Stimulated activated CD4-positive, alpha-beta T cell treated with anti-CD3 and anti-CD28 coated beads, Interleukin-15, amount 100 ng/mL, for 1 hour (primary cell): ENCODE measurements around the gene RER1.
A peak's percentile ranks its signal among the peaks of the same experiment; 100 is the strongest.

Source experiments
- DNase-seq, 2 donors: peaks; one replicate each; pipeline ENCODE4 v3.0.0-alpha.2; 2020; ENCODE audit warnings: low read depth in 1 of 2, low spot score in 1 of 2

Gene RER1

GRCh38 chr1:2391041-2391930 is at the start of gene RER1, which contains the start of gene MORN1:
RER1 (plus strand) TSS chr1:2391841; CDS start chr1:2395791, 3,950 bp downstream.
MORN1 (minus strand) TSS chr1:2391554; CDS start chr1:2391533, 21 bp downstream.
- peak; percentile 97 to 99 for DNase-seq

- no peak for DNase-seq
Measured at GRCh38 chr1:2342384-2343022, 49.1 kb upstream of the RER1 start.

- no peak for DNase-seq
Measured at GRCh38 chr1:2343023-2343935, 48.4 kb upstream of the RER1 start.

- DNase-seq = no peak
Measured at GRCh38 chr1:2344121-2344681, 47.4 kb upstream of the RER1 start.

GRCh38 chr1:2344744-2345296 is 46.8 kb upstream of the RER1 start:
- DNase-seq = no peak

GRCh38 chr1:2345297-2346075 is 46.2 kb upstream of the RER1 start:
- DNase-seq = no peak

- DNase-seq = no peak
Measured at GRCh38 chr1:2346691-2347408, 44.8 kb upstream of the RER1 start.

- no peak for DNase-seq
Measured at GRCh38 chr1:2347409-2347785, 44.2 kb upstream of the RER1 start.

- DNase-seq = no peak
Measured at GRCh38 chr1:2347896-2348295, 43.7 kb upstream of the RER1 start.

- no peak for DNase-seq
Measured at GRCh38 chr1:2348346-2349325, 43.0 kb upstream of the RER1 start.

GRCh38 chr1:2349806-2350205 is 41.8 kb upstream of the RER1 start:
- no peak for DNase-seq

- no peak for DNase-seq
Measured at GRCh38 chr1:2350501-2350900, 41.1 kb upstream of the RER1 start.

GRCh38 chr1:2350911-2351655 is 40.6 kb upstream of the RER1 start:
- DNase-seq = no peak

GRCh38 chr1:2351723-2352122 is 39.9 kb upstream of the RER1 start:
- DNase-seq = no peak

GRCh38 chr1:2352341-2352896 is 39.2 kb upstream of the RER1 start:
- DNase-seq = no peak

GRCh38 chr1:2352897-2353550 is 38.6 kb upstream of the RER1 start:
- DNase-seq = no peak
